HG03575 (cell line): Measurements from ENCODE around the gene XAGE2.

Experiments used
- ATAC-seq: cut with Tn5 transposase; IDR thresholded peaks from one replicate; pipeline ENCODE4 v1.9.1; 2021; ENCODE audit not compliant: unreplicated experiment, insufficient number of reproducible peaks, low FRiP score; ENCODE audit errors: extremely low read depth

The XAGE2 gene

GRCh38 chrX:52420824-52421443 is 52.1 kb downstream of the XAGE2 start:
- ATAC-seq = no peak

- ATAC-seq = no peak
Observed at GRCh38 chrX:52422884-52423283, 54.1 kb downstream of the XAGE2 start.

- no peak for ATAC-seq
Observed at GRCh38 chrX:52424656-52425055, 55.8 kb downstream of the XAGE2 start.
